H1 (cell line): Measurements from ENCODE around the gene SEMA6D. TPM values are rescaled to one million over a fixed set of nuclear protein-coding genes. Genes with fewer than 3 reads are reported as not detected.

Experiments
- CTCF ChIA-PET: fragments of 300-600 bp; sonication (Branson Sonifier 250); formaldehyde crosslinking; loops from one replicate; lab custom pipeline; 2021; ENCODE audit not compliant: partially characterized antibody; lab: Charles Lee
- POLR2A ChIA-PET: fragments of 300-600 bp; sonication (Branson Sonifier 250); formaldehyde crosslinking; loops from one replicate; lab custom pipeline; 2021; ENCODE audit warnings: inconsistent platforms; ENCODE audit not compliant: partially characterized antibody; lab: Charles Lee
- DNase-seq, 2 experiments: peaks; one replicate each; pipeline versions ENCODE4 v3.0.0 to v3.0.0-alpha.2; 2010 to 2022; ENCODE audit warnings: low spot score in 2 of 2, low read depth in 1 of 2, mixed read lengths in 1 of 2
- FAIRE-seq: peaks from 2 replicates; lab custom pipeline; 2011; peaks lifted over from hg19 to GRCh38; lab: Jason Lieb, UNC
- H2AFZ ChIP-seq: 2 replicates; pipeline ENCODE4 v1.8.1; 2012; ENCODE audit warnings: low read length, inconsistent platforms
- H2AK5ac ChIP-seq: 2 replicates; pipeline ENCODE4 v1.6.1; 2013; ENCODE audit warnings: low read depth, low read length
- H2BK120ac ChIP-seq: replicated peaks from 2 replicates; pipeline ENCODE3; 2013; ENCODE audit warnings: low read depth, low read length, inconsistent platforms
- H2BK12ac ChIP-seq: 2 replicates; pipeline ENCODE4 v1.6.1; 2013; ENCODE audit warnings: low read depth, low read length
- H2BK15ac ChIP-seq: 2 replicates; pipeline ENCODE4 v1.6.1; 2013; ENCODE audit warnings: low read length
- H2BK20ac ChIP-seq: 2 replicates; pipeline ENCODE4 v1.6.1; 2013; ENCODE audit warnings: low read length
- H2BK5ac ChIP-seq: 2 replicates; pipeline ENCODE4 v1.6.1; 2013; ENCODE audit warnings: low read depth, low read length
- H3K14ac ChIP-seq: 2 replicates; pipeline ENCODE4 v1.6.1; 2013; ENCODE audit warnings: inconsistent platforms; ENCODE audit not compliant: insufficient read length
- H3K18ac ChIP-seq: 2 replicates; pipeline ENCODE4 v1.6.1; 2013; ENCODE audit warnings: low read length; ENCODE audit errors: extremely low read depth
- H3K23ac ChIP-seq: 2 replicates; pipeline ENCODE4 v1.6.1; 2013; ENCODE audit warnings: inconsistent platforms; ENCODE audit not compliant: insufficient read length
- H3K23me2 ChIP-seq: 2 replicates; pipeline ENCODE4 v1.6.1; 2013; ENCODE audit warnings: low read depth, low read length
- H3K27ac ChIP-seq: 2 replicates; pipeline ENCODE4 v1.6.1; 2011; ENCODE audit warnings: low read depth, low read length, inconsistent platforms
- H3K27me3 ChIP-seq, 4 experiments: replicated peaks in 1 of 4; 1 replicate in 1 of 4; 2 replicates in 3 of 4; pipeline versions ENCODE4 v1.6.1 to v1.8.1; 2011 to 2013; ENCODE audit warnings: low read length in 3 of 4, mild to moderate bottlenecking in 3 of 4, inconsistent platforms in 2 of 4, mixed read lengths in 2 of 4, moderate library complexity in 1 of 4; ENCODE audit not compliant: control insufficient read depth in 3 of 4, insufficient read depth in 3 of 4; ENCODE audit errors: extremely low read depth in 1 of 4
- H3K36me3 ChIP-seq, 4 experiments: 2 replicates each; pipeline versions ENCODE4 v1.6.1 to v1.8.1; 2011 to 2013; ENCODE audit warnings: mild to moderate bottlenecking in 4 of 4, low read length in 3 of 4, moderate library complexity in 2 of 4, control low read depth in 1 of 4, inconsistent platforms in 1 of 4; ENCODE audit not compliant: insufficient read depth in 4 of 4, control insufficient read depth in 2 of 4
- H3K4ac ChIP-seq: replicated peaks from 2 replicates; pipeline ENCODE3; 2013; ENCODE audit warnings: low read length, low read depth, mixed read lengths, inconsistent platforms; ENCODE audit not compliant: insufficient read length
- H3K4me1 ChIP-seq, 4 experiments: replicated peaks in 1 of 4; 1 replicate in 1 of 4; 2 replicates in 3 of 4; pipeline versions ENCODE4 v1.6.1 to v1.8.1; 2011 to 2013; ENCODE audit warnings: low read length in 3 of 4, inconsistent platforms in 2 of 4, mixed read lengths in 1 of 4; ENCODE audit not compliant: insufficient read depth in 4 of 4, control insufficient read depth in 3 of 4
- H3K4me2 ChIP-seq, 2 experiments: 2 replicates each; pipeline versions ENCODE4 v1.6.1 to v1.8.1; 2011 to 2013; ENCODE audit warnings: low read depth in 2 of 2, low read length in 2 of 2, control low read depth in 1 of 2, inconsistent platforms in 1 of 2, mild to moderate bottlenecking in 1 of 2; ENCODE audit not compliant: insufficient read depth in 1 of 2
- H3K4me3 ChIP-seq, 4 experiments: fragments of 200-600, 300-600 bp in 1 of 4; sonication (generic), shearing (Covaris generic), sonication (Bioruptor Twin) in 1 of 4; 2 replicates each; pipeline versions ENCODE4 v1.5.1 to v1.8.1; 2011 to 2016; ENCODE audit warnings: low read length in 4 of 4, low read depth in 3 of 4, control low read depth in 2 of 4, inconsistent platforms in 2 of 4, mild to moderate bottlenecking in 2 of 4, mixed read lengths in 1 of 4, moderate library complexity in 1 of 4; ENCODE audit not compliant: insufficient read depth in 2 of 4; ENCODE audit errors: extremely low read depth in 1 of 4
- H3K56ac ChIP-seq: replicated peaks from 2 replicates; pipeline ENCODE3; 2013; ENCODE audit warnings: low read depth, mild to moderate bottlenecking, mixed read lengths, low read length, inconsistent platforms; ENCODE audit not compliant: insufficient read length
- H3K79me1 ChIP-seq: 2 replicates; pipeline ENCODE4 v1.6.1; 2013; ENCODE audit warnings: low read depth, low read length, control low read depth
- H3K79me2 ChIP-seq, 2 experiments: 2 replicates each; pipeline versions ENCODE4 v1.6.1 to v1.8.1; 2012 to 2013; ENCODE audit warnings: low read length in 2 of 2, mild to moderate bottlenecking in 2 of 2, inconsistent platforms in 1 of 2; ENCODE audit not compliant: insufficient read depth in 2 of 2, control insufficient read depth in 1 of 2
- H3K9ac ChIP-seq, 4 experiments: replicated peaks in 1 of 4; 1 replicate in 1 of 4; 2 replicates in 3 of 4; pipeline versions ENCODE4 v1.6.1 to v1.8.1; 2011 to 2013; ENCODE audit warnings: low read depth in 3 of 4, low read length in 3 of 4, control low read depth in 2 of 4, mild to moderate bottlenecking in 2 of 4, moderate library complexity in 2 of 4, inconsistent platforms in 1 of 4; ENCODE audit errors: extremely low read depth in 1 of 4
- H3K9me3 ChIP-seq, 2 experiments: 2 replicates each; pipeline versions ENCODE4 v1.6.1 to v1.8.1; 2012 to 2013; ENCODE audit warnings: mild to moderate bottlenecking in 2 of 2, moderate library complexity in 2 of 2, control low read depth in 1 of 2, inconsistent platforms in 1 of 2, low read depth in 1 of 2, low read length in 1 of 2, mixed read lengths in 1 of 2; ENCODE audit not compliant: insufficient read depth in 2 of 2
- H4K20me1 ChIP-seq, 2 experiments: replicated peaks in 1 of 2; 2 replicates each; pipeline versions ENCODE3 to v1.8.1; 2011 to 2013; ENCODE audit warnings: inconsistent platforms in 2 of 2, low read length in 2 of 2, mild to moderate bottlenecking in 1 of 2; ENCODE audit not compliant: insufficient read depth in 2 of 2, control insufficient read depth in 1 of 2
- H4K5ac ChIP-seq: 2 replicates; pipeline ENCODE4 v1.6.1; 2013; ENCODE audit warnings: low read length, low read depth, mixed read lengths, inconsistent platforms; ENCODE audit not compliant: insufficient read length
- H4K8ac ChIP-seq: 2 replicates; pipeline ENCODE4 v1.8.0; 2013; ENCODE audit warnings: mild to moderate bottlenecking, moderate library complexity, low read length, inconsistent platforms; ENCODE audit not compliant: insufficient read depth; ENCODE audit errors: extremely low read depth
- H4K91ac ChIP-seq: replicated peaks from 2 replicates; pipeline ENCODE3; 2013; ENCODE audit warnings: low read length, mixed read lengths, inconsistent platforms; ENCODE audit not compliant: insufficient read length
- BACH1 ChIP-seq: IDR thresholded peaks from 2 replicates; pipeline ENCODE4 v1.6.1; 2012; ENCODE audit warnings: low read length, improper control_type of control experiment
- CHD1 ChIP-seq: IDR thresholded peaks from 2 replicates; pipeline ENCODE4 v1.6.1; 2012; ENCODE audit warnings: low read depth, low read length, improper control_type of control experiment
- CHD2 ChIP-seq: IDR thresholded peaks from 2 replicates; pipeline ENCODE4 v1.6.1; 2012; ENCODE audit warnings: low read length, improper control_type of control experiment
- EGR1 ChIP-seq: IDR thresholded peaks from 2 replicates; pipeline ENCODE4 v1.6.1; 2011; ENCODE audit warnings: low read depth, low read length, borderline replicate concordance
- HDAC2 ChIP-seq, 2 experiments: fragments of 300-600 bp in 1 of 2; sonication (generic) in 1 of 2; IDR thresholded peaks; 2 replicates each; pipeline ENCODE4 v1.6.1; 2011 to 2012; ENCODE audit warnings: low read depth in 2 of 2, low read length in 2 of 2, mild to moderate bottlenecking in 2 of 2, moderate library complexity in 2 of 2, borderline replicate concordance in 1 of 2, inconsistent platforms in 1 of 2
- NRF1 ChIP-seq: IDR thresholded peaks from 2 replicates; pipeline ENCODE4 v1.6.1; 2011; ENCODE audit warnings: mild to moderate bottlenecking, low read depth, low read length, improper control_type of control experiment
- RFX5 ChIP-seq: IDR thresholded peaks from 2 replicates; pipeline ENCODE4 v1.6.1; 2011; ENCODE audit warnings: low read depth, low read length, improper control_type of control experiment, borderline replicate concordance
- SAP30 ChIP-seq: fragments of 300-600 bp; sonication (generic); IDR thresholded peaks from 2 replicates; pipeline ENCODE4 v1.7.1; 2012; ENCODE audit warnings: low read length, moderate library complexity, mild to moderate bottlenecking, inconsistent platforms; ENCODE audit not compliant: insufficient read depth, insufficient replicate concordance
- TBP ChIP-seq: IDR thresholded peaks from 2 replicates; pipeline ENCODE4 v1.6.1; 2011; ENCODE audit warnings: low read depth, low read length, improper control_type of control experiment
- USF2 ChIP-seq: IDR thresholded peaks from 2 replicates; pipeline ENCODE4 v1.6.1; 2011; ENCODE audit warnings: low read length, improper control_type of control experiment
- YY1 ChIP-seq: IDR thresholded peaks from 2 replicates; pipeline ENCODE4 v1.6.1; 2011; ENCODE audit warnings: low read depth, mild to moderate bottlenecking, low read length
- ZNF274 ChIP-seq: IDR thresholded peaks from 2 replicates; pipeline ENCODE4 v1.7.0; 2012; ENCODE audit warnings: low read length, borderline replicate concordance; ENCODE audit errors: extremely low read depth
- WGBS, 2 experiments: shearing (Covaris generic) in 1 of 2; methylation state at CpG; one replicate each; pipeline versions ENCODE4 v1.1.6 to v1.1.7; 2013 to 2015; ENCODE audit warnings: low lambda C conversion rate in 2 of 2, mixed read lengths in 2 of 2, inconsistent platforms in 1 of 2, low coverage in 1 of 2, missing lambda C conversion rate in 1 of 2; ENCODE audit not compliant: insufficient replicate concordance in 2 of 2, insufficient coverage in 1 of 2, insufficient read length in 1 of 2; ENCODE audit errors: extremely low coverage in 1 of 2, missing lambda C conversion rate in 1 of 2; 5-methylcytosine and 5-hydroxymethylcytosine counted together
- polyA plus RNA-seq, 7 experiments: library from polyadenylated mRNA; depleted of rRNA in 3 of 7; stranded (reverse) in 5 of 7; unstranded in 2 of 7; fragments of >200 nt in 5 of 7; fragments of 200-250 nt in 2 of 7; gene quantifications; 1 replicate in 5 of 7; 2 replicates in 1 of 7; 4 replicates in 1 of 7; pipeline versions ENCODE4 v1.2.1 to v1.2.3, GENCODE V29; 2011 to 2013; ENCODE audit warnings: missing spikeins in 2 of 7, mixed read lengths in 2 of 7
- total RNA-seq: library from RNA; stranded (reverse); fragmentation: NEBNext Ultra II Directional; extraction: Animal tissue kit (Norgen Biotek cat#: 25700); gene quantifications from 2 replicates; pipeline ENCODE4 v1.2.1, GENCODE V29; 2021

The SEMA6D gene
- total and polyA plus RNA-seq, 2 of the 8 experiments (the other 6 are each of a cell fraction or from before 2014, with no cell fraction given): 2.2 to 3.8 TPM

DNA sequence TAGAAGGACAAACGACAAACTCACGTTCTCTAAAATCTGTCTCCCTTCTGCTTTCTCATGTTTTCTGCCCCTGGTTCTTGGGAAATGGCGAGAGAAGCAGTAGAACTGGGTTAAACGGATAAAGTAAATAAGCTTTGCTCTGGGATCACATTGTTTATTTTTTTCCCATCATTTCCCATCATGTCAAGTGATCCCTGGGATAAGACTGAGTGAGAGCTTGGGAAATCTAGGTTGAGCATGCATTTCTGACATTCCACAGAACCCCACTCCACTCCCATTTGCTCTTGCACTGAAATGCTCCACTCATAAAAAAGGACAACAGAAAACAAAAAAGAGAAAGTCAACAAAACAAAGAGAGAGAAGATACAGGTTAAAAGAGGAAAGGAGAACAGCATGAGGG is 69.1 kb downstream of the SEMA6D start:
- Histone ChIP-seq H2BK5ac (no peak overlapping the region), H3K27me3 (no peaks in the 10 kb centered on the region), H3K79me1 (no peaks in the 10 kb centered on the region), H3K27ac (no peak overlapping the region), H3K14ac (no peak overlapping the region), H3K18ac (no peak overlapping the region), H4K5ac (no peak overlapping the region), H3K4me1 (no peaks in the 10 kb centered on the region), H3K36me3 (no peaks in the 10 kb centered on the region), H3K4me2 (no peak overlapping the region), H2BK20ac (no peak overlapping the region), H2BK120ac (no peak overlapping the region), H4K91ac (no peak overlapping the region), H2BK12ac (no peak overlapping the region), H4K20me1 (no peaks in the 10 kb centered on the region), H4K8ac (no peak overlapping the region), H2AFZ (no peak overlapping the region), H3K23ac (no peak overlapping the region), H3K79me2 (no peaks in the 10 kb centered on the region), H3K23me2 (peaks cover 2% of the 10 kb centered on the region; the same call in 1 of the 2 replicates), H3K9me3 (no peaks in the 10 kb centered on the region), H3K9ac (no peak overlapping the region), H3K4me3 (no peak overlapping the region), H3K4ac (no peak overlapping the region), H2BK15ac (no peak overlapping the region), H3K56ac (no peak overlapping the region), H2AK5ac (no peak overlapping the region)
- WGBS, 2 experiments: 86% methylated on average over 4 of the region's 4 CpGs; no CpG with 5 or more reads in 1 of the 2 experiments
- FAIRE-seq: no peak
- ChIA-PET POLR2A (no interaction called here), CTCF (no interaction called here)
- no peak for DNase-seq
- no peak for TF ChIP-seq RFX5
- TF ChIP-seq BACH1: no peak
- no peak for TF ChIP-seq USF2
- TF ChIP-seq CHD2: no peak
- no peak for TF ChIP-seq YY1
- no peak for TF ChIP-seq ZNF274
- TF ChIP-seq EGR1: no peak
- TF ChIP-seq NRF1: no peak
- TF ChIP-seq SAP30: no peak
- TF ChIP-seq CHD1: no peak
- no peak for TF ChIP-seq HDAC2 (IDR thresholded peaks at IDR 0.05; ENCODE audit: borderline replicate concordance in 1 of 2, low read depth in 2 of 2, low read length in 2 of 2)
- no peak for TF ChIP-seq TBP
